OCI-M2 (cell line): ENCODE data around the gene IGFBP5.

Experiments
- DNase-seq: peaks from one replicate; lab custom pipeline; 2025; ENCODE audit not compliant: unreplicated experiment; lab: John Stamatoyannopoulos, UW

The IGFBP5 gene, protein sequence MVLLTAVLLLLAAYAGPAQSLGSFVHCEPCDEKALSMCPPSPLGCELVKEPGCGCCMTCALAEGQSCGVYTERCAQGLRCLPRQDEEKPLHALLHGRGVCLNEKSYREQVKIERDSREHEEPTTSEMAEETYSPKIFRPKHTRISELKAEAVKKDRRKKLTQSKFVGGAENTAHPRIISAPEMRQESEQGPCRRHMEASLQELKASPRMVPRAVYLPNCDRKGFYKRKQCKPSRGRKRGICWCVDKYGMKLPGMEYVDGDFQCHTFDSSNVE

DNA sequence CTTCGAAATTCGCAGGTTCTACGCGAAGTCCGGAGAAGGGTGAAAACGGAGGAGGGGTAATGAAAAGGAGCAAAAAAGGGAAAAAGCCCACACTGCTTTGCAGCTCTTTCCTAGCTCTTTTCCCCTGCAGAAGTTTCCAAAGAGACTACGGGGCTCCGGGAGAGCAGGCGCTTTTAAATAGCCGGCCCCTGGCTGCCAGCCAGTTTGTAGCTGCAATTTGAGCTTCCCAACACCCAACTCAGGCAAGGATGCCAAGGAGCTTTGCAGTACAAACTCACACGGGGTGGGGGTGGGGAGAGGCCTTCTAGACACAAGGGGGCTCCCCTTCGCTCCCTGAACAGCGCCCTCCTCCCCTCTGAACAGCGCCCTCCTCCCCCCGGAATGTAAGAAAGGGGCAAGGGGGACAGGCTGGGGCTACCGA, at the start of gene IGFBP5:
IGFBP5 (minus strand) TSS at position 149 of the 421 bp plus-strand sequence. CDS start 774 bp downstream, outside the sequence.
- no peak for DNase-seq

DNA sequence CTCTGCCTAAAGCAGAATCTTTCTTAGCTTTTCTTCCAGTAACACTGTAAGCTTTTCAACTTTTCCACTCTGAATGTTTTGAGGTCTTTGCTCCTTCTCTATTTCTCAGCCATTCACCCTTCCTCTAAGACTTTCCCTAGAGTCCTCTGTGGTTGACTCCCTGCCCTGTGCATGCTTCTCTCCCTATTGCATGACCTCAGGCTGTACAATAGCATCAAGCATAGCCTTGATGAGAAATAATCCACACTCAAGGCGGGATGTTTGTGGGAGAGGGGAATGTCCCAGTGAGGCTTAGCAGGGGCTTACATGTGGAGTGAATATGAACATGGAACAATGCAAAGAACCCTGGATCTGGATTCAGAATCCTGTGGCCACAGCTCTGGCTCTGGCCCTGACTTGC, 48.4 kb upstream of the IGFBP5 start:
- DNase-seq = no peak

DNA sequence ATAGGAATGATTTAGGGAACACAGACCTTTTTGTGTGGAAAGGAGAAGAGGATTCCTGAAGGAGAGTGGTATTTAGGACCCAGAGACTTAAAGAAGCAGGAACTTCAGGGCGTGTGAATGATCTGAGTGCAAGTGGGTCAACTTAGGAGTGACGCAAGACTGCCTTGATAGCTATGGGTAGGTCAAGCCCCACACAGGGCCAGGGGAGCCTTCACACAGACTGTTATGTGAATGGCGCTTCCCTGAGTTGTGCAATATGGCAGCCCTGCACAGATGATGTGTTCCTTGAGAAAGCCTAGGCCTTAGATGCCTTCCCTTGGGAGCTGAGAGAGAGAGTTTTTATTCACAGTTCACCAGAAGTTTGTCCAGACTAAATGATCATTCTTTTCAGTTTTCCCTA, 47.1 kb upstream of the IGFBP5 start:
- DNase-seq = no peak

DNA sequence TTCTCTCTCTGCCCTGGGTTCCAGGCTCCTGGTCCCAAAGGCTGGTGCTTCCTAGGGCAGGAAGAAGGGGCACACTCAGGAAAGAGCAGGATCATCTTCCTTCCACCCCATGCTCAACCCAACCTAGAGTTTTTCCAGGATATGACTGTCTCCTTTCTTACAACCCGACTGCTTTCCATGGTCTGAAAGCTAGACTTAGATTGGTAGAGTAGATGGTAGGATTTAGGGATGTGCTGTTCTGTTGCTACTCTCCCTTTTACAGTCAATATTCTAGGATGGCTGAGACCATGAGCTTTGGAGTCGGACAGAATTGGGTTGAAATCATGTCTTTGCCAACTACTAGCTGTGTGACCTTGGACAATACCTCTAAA, 45.9 kb upstream of the IGFBP5 start:
- no peak for DNase-seq

DNA sequence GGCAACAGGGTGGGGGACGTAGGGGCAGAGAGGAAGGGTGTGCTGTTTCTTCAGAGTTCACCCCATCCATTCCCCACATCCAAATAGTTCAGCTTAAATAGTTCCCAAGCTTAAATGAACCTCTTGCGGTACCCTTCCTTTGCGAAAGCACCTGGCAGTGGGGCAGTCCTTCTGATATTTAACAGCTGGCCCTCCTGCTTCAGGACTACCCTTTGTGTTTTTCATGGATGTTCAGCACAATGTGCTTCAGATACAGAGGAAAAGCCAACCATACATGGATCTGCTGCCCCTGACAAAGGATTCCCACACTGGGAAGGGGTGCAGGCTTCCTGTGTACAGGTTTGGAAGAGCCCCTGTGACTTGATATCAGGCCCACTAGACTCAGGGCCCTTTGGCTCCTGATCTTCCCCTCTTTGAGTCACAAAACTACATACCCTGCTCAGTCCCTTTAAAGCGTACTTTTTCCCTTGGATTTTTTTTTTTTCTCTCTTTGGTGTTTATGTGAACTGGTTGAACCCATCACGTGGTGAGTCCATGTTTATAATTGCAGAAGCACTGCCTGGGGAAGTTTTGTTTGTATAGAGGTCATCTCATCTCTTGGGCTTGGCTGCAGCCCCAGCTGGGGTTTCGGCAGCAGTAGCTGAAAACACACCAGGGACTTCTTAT, 45.3 kb upstream of the IGFBP5 start:
- DNase-seq = no peak

DNA sequence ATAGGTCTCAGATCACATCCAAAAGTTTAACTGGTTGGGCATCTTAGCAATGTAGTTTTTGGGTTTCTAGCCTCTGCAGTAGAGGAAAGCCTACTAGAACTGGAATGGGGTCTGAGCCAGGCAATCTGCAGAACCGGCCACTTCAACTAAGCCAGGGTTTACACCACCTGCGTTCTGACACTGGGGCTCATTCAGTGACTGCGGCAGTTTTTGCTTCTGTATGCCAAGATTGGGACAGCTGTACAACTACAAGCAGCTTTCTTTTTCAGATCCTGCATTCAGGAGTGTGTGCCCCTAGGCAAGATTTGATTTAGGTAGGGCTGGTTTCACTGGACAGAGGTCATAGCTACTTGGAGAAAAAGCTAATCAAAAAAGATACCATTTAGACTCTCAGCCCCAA, 43.7 kb upstream of the IGFBP5 start:
- DNase-seq = no peak

DNA sequence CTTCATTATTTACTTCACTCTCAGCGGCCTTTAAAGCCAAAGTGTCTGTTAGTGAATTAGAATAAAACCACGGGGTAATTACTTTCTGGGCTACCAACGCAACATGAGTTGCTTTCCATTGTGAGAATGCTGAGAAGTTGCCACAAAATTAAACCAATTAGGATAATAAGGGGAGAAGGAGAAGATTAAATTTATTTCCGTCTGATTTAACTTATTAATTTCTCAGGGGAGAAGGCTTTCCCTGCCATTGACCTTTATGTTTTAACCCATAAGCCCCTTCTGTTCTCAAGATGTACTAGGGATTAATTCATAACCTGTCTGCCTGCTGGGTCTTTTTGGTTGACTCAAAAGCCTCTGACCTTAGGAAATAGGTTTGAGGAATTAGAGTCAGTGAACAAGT, 42.3 kb upstream of the IGFBP5 start:
- no peak for DNase-seq

DNA sequence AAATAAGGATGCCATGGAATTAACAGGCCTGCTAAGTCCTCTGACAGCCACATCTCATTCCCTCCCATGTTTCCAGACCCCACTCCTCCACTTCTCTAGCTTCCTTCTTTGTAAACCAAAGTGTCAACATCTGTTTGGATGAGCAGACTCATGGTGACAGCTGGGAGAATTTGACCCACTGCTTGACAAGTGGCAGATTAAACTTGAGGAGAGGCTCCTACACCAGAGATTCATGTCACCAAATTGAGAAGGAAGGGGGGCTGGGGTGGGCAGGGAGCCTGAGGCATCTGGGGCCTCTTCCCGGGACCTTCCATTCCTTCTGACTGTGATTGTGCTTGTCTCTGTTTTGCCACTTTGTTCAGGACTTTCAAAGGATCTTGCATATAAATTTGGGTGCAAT, 41.0 kb upstream of the IGFBP5 start:
- DNase-seq = no peak

DNA sequence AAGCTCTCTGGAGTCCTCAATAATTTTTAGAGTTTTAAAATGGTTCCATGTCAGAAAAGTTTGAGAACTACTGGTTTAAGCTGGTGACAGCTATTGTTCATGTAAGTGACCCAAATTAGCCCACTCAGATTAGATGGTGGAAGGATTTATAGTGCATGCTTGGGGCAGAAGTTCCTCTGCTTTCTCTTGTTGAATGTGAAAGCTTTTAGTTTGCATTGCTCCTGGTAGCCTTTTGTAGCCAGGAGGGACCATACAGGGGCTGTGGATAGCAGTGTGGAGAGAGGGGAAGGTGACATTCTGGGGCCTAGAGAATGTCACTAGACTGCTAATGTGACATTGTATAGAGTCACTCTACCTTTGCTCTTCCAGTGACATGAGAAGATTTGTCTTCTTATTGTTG, 40.3 kb upstream of the IGFBP5 start:
- DNase-seq = no peak

DNA sequence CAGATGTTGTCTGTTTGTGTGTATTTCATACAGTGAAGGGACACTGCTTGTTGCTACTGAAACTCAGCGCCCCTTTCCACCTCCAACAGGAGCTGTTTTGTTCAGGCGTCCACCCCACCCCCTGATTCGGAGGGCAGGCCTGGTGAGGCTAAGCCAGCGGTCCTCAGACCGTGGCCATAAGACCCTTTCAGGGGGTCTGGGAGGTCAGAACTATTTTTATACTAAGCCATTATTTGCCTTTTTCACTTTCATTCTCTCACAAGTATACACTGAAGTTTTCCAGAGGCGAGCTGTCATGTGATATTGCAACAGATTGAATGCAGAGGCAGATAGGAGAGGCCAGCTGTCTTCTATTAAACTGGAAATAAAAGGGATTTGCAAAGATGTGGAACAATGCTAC, 39.7 kb upstream of the IGFBP5 start:
- DNase-seq = no peak

DNA sequence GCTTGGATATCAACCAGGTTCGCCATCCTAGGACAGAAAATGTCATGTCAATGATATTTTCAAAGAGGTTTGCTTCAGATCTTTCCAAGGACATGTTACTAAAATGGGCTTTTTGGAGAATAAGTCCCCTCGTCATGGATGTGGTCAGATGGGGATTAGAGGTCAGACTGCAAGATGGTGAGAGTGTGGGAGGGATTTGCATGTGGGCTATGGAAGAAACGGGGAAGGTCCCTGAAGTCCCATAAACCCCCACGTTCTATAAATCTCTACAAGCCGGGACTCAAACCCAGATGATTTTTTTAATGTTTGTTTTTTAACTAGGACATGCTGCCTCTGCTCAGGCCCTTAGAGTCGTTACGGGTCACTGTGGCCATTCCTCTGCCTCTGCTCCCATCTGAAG, 37.7 kb upstream of the IGFBP5 start:
- no peak for DNase-seq

DNA sequence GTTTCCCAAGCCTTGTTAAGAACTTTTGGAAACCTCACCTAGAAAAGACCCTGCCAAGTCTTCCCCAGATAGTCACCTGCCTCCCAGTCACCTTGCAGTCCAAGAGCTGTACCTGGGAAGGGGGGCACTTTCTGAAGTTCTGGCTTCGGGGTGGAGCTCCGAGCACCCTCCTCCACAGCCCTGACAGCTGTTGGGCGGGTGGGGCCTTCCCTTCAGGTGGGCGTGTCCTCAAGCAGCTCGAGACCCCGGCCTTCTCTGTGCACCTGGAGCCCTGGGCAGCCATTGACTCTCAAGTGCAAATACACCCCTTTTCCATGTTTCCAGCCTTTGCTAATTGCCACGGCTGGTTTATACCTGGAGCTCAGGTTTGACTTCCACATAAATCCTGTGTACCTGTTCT, 37.0 kb upstream of the IGFBP5 start:
- DNase-seq = no peak

DNA sequence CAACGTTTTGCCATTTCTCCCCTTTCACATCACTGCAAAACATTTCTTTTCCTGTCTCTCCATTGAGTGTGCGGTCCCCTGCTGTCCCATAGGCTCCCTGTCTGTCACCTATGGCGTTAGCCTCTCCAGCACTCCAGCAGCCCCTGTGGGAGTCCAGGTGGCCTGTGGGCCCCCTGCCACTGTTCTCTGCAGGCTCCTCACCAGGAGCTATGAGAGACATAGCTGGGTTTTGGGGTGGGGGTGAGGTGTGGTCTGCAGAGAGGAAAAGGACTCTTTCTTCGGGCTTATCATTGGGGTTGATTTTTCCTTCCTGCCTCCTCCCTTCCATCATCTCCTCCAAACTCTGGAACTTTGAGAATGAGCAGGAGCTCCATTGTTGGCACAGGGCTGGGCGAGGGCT, 36.1 kb upstream of the IGFBP5 start:
- DNase-seq = no peak

DNA sequence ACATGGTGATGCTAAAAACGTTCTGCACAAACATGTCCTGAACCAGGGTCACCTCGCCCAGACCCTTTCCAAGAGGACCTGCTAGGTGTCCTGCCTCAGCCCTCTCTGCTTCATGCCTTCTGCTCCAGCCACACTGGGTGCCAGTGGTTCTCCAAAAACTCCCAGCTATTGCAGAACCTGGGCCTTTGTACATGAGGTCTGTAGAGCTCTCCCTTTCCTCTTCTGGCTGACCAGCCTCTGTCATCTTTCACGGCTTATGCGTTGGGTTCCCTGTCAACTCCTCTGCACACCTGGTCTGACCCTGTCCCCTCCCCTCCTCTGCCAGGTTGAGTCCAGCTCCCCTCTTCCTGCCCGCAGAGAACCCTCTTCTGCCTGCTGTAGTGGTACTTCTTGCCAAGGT, 35.5 kb upstream of the IGFBP5 start:
- DNase-seq = no peak

DNA sequence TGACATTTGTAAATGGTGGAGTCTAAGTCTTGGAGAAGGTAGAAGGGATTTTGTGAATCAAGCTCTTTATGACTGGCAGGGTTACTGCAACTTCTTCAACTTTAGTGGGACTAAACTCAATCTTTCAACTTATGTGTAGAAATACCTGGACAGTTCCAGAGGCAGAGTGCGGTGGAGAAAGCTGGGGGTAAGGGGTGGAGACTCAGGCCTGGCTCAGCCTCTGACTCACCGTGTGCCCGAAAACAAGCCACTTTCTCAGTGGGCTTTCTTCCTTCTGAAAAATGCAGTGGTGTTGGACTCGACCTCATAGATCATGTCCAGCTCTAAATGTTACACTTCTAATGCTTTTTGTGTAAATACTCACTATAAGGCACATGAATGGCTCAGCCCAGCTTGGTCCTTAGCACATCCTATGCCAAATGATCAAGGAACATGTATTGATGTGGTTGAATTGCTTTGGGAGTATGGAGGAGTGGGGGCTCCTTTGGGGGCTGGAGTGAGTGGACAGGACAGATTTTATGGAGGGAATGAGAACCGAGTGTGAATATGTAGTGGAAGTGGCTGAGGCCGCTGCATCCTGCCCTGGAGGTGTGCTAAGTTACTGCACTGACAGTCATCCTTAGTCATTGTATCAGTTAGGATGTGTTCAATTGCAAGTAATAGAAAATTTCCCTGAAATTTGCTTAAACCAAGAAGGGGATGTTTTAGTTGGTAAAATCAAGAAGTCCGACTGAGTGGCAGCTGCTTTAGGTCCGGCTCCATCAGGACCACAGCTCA, 32.2 kb upstream of the IGFBP5 start:
- DNase-seq = no peak

DNA sequence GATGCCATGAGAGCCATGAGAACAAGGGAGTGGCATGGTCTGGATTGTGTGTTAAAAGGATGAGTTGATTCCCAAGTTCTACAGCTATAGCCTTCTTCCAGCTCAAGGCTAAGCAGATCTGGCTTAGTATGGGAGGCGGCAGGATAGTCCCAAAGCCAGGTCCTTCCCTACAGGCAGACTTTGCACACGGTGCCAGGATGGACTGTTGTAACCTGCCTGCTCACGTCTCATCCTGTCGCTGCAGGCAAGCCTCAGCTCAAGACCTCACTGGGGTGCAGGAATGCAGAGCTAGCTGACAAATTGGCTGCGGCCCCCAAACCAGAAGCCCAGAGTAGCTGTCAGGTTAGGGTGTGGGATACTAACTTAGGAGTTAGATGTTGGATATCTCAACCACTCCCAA, 28.8 kb upstream of the IGFBP5 start:
- no peak for DNase-seq

DNA sequence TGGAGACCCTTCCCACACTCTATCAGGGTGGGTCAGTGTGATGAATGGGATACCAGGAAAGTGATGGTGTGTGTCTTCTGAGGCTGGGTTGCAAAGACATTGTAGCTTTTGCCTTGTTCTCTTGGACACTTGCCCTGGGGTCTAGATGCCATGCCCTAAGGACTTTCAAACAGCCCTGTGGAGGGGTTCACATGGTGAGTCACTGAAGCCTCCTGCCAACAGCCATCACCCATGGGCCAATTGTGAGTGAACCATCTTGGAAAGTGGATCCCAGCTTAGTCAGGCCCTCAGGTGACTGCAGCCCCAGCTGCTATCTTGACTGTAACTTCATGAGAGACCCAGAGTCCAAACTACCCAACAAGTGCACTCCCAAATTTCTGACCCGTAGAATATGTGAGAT, 25.8 kb upstream of the IGFBP5 start:
- DNase-seq = no peak

DNA sequence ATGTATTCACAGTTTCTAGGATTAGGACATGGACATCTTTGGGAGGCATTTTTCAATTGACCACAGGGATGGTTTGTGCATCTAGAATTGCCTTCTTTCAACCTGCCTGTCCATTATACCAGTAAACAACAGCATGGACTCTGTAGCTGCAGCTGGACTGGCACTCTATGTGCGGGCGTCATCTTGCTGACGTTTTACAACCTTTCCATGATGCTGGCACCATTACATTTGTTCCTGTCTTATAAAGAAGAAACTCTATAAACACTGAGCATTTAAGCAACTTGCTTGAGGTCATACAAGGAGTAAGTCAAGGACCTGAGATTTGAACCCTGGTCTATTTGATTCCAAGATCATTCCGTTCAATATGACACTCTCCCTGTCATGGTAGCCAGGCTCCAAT, 25.4 kb upstream of the IGFBP5 start:
- DNase-seq = no peak

DNA sequence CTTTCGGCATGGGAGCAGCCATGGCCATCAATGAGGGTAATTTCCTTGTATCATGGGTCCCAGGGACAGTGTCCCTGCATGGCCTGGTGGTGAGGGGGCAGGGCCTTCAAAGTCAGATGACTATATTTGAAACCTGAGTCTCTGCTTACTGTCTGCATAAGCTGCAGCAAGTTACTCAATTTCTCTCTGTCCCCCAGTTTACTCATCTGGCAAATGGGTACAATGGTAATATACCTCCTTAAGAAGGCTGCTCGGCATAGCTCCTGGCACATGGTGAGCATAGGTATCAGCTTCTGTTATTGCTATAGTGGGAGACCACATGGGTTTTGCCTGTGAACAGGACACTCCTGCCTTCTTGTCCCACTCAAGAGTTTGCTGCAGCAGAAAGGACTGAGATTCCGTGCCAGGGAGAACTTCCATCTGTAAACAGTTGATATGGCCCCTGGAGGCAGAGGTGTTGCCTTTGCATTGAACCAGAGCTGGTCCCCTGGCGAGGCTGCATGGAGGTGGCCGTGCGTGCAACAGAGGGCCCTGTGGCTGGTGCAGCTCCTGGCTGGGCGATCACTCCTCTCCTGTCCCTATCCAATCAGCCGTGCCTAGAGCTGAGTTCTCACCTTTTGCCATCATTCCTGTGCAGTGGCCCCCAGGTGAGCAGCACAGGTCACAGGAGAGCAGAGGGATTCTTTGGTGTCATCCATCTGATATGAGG, 22.7 kb upstream of the IGFBP5 start:
- no peak for DNase-seq

DNA sequence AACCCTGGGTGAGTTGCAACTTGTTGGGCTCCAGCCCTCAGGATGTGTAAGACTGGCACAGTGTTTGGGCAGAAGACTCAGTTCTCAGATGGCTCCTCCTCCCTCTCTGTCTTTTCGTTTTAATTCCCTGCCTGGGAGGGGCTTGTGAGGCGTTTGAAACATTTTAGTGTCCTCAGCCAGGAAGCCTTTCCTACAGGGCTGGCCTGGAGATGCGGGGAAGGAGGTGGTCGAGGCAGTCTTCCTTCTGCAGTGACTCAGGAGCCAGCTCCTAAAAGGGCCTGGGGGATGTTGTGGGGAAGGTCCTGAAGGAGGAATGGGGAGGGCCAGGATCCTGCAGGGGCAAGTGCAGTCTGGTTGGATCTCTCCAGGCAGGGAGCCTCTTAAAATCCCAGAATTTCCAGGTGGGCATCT, 22.1 kb upstream of the IGFBP5 start:
- DNase-seq = no peak

DNA sequence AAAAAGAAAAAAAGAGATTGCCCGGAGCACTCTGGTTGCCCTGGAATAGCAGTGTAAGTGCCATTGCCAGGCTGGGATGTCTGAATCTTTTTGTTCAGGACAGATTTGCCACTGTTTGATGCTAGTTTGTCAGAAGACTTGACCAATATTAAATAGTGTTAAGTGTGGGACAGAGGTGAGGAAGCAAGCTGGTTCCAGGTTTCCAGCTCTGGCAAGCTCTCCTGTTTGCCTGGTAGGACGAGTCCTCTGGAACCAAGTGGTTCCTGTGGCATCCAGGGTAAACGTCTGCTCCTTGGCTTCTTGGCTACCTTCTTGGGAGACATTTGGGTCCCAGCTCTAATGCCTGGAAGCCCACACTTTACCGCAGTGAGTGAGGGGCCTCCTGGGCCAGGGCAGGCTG, 20.8 kb upstream of the IGFBP5 start:
- DNase-seq = no peak
